ENCODE data around the gene RER1.
"Not testable (repeated sequence)": the region's sequence is repeated elsewhere in the genome, so short reads cannot be mapped to it uniquely, and the experiment has no call there.

RER1 gene

GRCh38 chr1:2431103-2431502 is 39.5 kb downstream of the RER1 start:
- DNase-seq: no peak

- DNase-seq: no peak
Observed at GRCh38 chr1:2431518-2431917, 39.9 kb downstream of the RER1 start.

GRCh38 chr1:2432441-2432844 is 40.8 kb downstream of the RER1 start:
- no peak for DNase-seq

DNA sequence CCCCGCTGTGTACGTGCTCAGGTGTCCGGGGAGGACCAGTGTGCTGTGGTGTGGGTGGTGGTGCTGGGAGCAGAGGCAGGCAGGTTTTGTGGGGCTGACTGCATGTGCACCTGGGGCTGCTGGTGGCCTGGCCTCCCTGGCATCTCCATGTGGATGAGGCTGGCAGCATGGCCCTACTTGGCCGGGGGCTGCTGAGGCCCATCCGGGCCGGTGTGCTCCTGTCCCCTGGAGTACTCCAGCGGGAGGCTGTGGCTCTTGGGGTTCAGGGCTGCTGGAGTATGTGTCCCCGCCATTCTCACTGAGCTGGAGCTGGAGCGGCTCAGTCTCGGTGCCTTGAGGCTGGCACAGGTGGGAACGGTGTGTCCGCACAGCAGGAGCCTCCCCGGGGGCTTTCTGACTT is 41.6 kb downstream of the RER1 start:
- DNase-seq: no peak

DNA sequence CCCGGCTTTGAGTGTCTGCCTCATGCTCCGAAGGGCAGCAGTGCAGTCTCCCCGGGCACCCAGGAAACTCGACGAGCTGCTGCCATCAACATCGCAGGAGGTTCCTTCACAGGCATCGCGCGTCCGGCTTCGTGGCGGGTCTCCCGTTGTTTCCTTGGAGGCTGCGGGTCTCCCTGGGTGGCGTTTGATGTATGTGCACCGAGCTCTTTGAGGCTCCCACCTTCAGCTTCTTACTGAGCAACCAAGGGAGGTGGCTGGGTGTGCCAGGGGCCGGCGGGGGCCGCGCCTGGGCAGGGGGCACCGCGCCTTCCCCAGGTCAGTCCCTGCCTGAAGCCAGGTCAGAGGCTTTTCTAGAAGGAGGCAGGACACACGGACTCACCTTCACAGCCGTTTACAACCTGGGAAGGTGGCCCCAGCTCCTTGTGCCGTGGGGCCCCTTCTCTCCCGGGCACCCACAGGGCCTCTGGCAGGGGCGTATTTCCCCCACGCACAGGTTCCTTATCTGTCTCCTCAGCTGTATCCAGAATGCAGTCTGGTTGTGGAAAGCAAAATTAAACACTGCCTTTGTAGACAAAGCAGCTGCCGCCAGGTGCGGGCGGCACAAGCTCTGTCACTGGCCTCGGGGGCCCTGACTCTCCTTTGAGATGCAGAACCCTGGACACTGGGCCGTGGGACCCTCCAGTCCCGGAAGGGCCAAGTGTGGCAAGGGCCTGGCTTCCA is 42.5 kb downstream of the RER1 start:
- no peak for DNase-seq

- DNase-seq: no peak
Observed at GRCh38 chr1:2435091-2435490, 43.5 kb downstream of the RER1 start.

- no peak for DNase-seq
Observed at GRCh38 chr1:2435746-2436355, 44.2 kb downstream of the RER1 start.

DNA sequence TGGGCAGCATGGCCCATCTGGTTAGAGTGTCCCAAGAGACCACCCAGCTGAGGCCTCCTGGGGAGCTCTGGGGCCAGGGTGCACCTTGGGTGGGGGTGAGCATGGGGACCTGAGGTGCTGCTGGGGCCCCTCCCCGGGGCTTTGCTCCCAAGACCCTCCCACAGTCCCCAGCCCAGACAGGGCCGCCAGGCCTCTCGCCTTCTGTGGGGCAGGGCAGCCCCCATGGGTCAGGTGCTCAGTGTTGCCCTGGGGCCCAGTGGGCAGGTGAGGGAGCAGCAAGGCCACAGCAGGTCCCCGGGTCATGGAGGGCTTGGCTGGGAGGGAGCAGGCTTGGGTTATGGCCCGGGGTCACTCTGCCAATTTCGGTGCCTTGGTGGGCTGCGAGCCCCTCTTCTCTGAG is 45.2 kb downstream of the RER1 start:
- no peak for DNase-seq

GRCh38 chr1:2437617-2438016 is 46.0 kb downstream of the RER1 start:
- no peak for DNase-seq

DNA sequence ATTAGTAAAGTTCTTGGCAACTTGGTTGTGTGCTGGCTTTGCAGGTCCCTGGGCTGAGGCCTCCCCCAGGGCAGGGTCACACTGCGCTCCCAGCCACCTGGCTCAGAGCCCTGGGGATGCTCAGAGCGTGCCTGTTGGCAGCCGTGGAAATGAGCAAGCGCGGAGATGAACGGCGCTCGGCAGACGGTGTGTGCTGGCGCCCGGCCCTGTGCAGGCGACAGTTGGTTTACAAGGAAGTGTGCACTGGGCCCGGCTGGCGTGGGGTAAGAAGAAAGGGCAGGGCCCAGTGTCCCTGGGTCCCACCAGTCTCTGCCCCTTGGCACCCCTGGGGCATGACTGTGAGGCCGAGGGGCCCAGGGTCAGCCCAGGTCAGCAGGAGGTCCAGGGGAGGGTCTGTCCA is 46.4 kb downstream of the RER1 start:
- DNase-seq: no peak

- no peak for DNase-seq
Observed at GRCh38 chr1:2438641-2439040, 47.0 kb downstream of the RER1 start.

- DNase-seq: no peak
Observed at GRCh38 chr1:2439369-2439768, 47.7 kb downstream of the RER1 start.

DNA sequence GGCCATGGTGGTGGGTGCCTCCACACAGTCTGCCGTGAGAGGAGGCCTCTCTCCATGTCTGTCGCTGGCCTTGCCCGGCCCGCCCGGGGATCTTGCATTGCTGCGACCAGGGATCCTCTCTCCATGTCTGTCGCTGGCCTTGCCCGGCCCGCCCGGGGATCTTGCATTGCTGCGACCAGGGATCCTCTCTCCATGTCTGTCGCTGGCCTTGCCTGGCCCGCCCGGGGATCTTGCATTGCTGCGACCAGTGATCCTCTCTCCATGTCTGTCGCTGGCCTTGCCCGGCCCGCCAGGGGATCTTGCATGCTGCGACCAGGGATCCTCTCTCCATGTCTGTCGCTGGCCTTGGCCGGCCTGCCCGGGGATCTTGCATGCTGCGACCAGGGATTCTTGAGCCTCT is 48.7 kb downstream of the RER1 start:
- DNase-seq: not testable (repeated sequence)

- no peak for DNase-seq
Observed at GRCh38 chr1:2441746-2442145, 50.1 kb downstream of the RER1 start.

DNA sequence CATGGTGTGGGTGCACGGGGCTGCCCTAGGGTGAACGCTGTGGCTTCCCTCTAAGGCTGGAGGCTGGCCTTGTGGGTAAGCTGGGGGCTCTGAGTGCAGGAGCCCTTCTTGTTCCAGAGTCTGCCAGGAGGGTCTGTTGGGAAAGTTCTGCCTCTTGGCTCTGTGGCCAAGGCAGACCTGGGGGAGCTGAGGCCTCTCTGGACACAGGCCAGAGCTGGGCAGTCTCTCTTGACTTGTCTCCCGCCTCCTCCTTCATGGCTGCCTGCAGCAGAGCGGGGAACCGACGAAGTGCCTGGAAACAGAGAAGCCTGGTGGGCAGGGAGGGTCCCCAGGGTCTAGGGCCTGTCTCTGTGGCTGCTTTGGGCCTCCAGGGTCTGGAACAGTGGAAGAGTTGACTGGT is 51.0 kb downstream of the RER1 start:
- no peak for DNase-seq

DNA sequence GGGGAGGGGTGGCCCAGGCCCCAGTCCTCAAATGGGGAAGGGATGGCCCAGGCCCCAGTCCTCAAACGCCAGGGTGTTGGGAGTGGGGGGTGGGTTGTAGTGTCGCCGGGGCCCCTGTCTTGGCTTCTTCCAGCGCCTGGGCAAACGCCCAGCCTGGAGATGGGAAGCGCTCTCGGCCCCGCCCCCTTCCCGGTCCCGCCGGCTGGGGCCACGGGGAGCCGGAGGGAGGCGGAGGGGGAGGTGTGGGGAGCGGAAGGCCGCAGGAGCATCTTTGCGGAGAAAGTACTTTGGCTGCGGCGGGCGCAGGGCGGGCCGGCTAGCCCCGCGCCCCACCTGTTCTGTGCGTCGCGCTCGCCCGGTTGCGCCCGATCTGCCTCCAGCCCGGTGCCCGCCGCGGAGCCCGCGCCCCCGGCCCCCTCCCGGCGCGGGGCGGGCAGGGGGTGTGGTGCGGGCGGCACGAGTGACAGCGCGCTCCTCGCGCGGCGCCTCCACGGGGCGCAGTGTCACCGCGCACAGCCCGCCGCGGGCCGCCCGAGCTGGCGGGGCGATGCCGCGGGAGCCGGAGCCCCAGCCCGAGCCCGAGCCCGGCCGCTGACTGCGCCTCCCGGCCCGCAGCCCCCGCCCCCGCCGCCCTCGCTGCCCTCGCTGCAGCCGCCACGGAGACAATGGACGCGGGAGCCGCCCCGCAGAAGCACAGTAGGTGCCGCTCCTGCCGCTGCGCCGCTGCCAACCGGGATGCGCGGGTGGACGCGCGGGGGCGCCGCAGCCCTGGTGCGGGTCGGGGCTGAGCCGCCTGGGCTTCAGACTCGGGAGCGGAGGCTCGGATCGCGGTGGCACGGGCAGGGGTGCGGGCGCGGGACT is 51.9 kb downstream of the RER1 start:
- peak in 2 of 5 experiments; percentile 9 to 39 for DNase-seq

GRCh38 chr1:2444138-2444591 is 52.5 kb downstream of the RER1 start:
- no peak for DNase-seq

- DNase-seq: no peak
Observed at GRCh38 chr1:2445162-2445822, 53.7 kb downstream of the RER1 start.

GRCh38 chr1:2445823-2446215 is 54.2 kb downstream of the RER1 start:
- no peak for DNase-seq

GRCh38 chr1:2446394-2446793 is 54.8 kb downstream of the RER1 start:
- DNase-seq: no peak

GRCh38 chr1:2446861-2447260 is 55.2 kb downstream of the RER1 start:
- no peak for DNase-seq

DNA sequence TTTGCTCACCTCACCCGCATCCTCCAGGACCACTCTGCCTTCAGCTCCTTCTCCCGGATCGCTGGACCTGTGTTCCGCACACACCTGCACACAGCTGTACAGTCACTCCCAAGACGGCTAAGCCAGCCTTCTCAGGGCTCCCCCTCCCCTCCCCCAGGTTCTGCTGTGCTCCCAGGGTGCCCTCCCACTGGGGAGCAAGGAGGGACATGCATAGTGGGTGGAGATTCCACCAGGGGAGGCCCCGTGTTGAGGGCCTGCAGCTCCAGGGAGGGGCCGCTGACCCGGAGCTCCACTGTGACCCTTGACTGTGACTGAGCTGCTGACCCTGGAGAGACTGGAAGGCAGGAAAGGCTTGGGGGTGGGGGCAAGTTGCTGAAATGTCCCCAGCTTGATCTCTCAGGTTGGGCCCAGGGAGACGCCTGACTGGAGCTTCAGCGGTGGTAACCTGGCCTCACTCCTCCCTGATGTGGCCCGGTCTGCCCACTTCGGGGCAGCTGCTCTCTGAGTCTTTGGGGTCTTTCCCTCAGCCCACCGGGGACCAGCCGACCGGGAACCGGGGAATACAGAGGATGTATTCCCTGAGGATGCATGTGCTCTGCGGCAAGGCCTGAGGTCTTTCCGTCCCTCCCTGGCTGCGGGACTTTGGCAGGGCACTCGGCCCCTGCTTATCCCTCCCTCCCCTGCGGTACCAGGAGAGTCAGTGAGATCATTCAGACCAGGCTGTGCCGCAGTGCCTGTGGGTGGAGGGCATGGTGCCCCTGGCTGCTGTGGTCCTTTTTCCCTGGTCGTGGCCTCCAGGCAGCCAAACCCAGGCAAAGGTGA is 55.8 kb downstream of the RER1 start:
- no peak for DNase-seq

Data from T-helper 2 cell (primary cell).